Lower lobe of right lung (tissue), 2 donors: Measurements from ENCODE around the gene TSPAN12. TPM values are rescaled to one million over a fixed set of nuclear protein-coding genes. Genes with fewer than 3 reads are reported as not detected.
"Not testable (repeated sequence)": the region's sequence is repeated elsewhere in the genome, so short reads cannot be mapped to it uniquely, and the experiment has no call there.

ENCODE experiments used
- ATAC-seq, 2 donors: fragments of 200-7000 bp; cut with Tn5 transposase; one replicate each; pipeline ENCODE4 v1.9.1; 2020 to 2022; ENCODE audit warnings: mild to moderate bottlenecking in 2 of 2, moderate library complexity in 2 of 2
- DNase-seq: peaks from one replicate; pipeline ENCODE4 v3.0.0-alpha.2; 2020
- H3K27ac ChIP-seq: fragments of 200-600 bp; one replicate; pipeline ENCODE4 v1.8.0; 2022
- H3K27me3 ChIP-seq: fragments of 200-600 bp; one replicate; pipeline ENCODE4 v1.8.0; 2022; ENCODE audit warnings: low read depth
- H3K36me3 ChIP-seq: fragments of 200-600 bp; one replicate; pipeline ENCODE4 v1.8.0; 2022; ENCODE audit warnings: mild to moderate bottlenecking
- H3K4me1 ChIP-seq: fragments of 200-600 bp; one replicate; pipeline ENCODE4 v1.8.0; 2022
- H3K4me3 ChIP-seq: fragments of 200-600 bp; one replicate; pipeline ENCODE4 v1.8.0; 2022; ENCODE audit warnings: mild to moderate bottlenecking
- H3K9me3 ChIP-seq: fragments of 200-600 bp; one replicate; pipeline ENCODE4 v1.8.0; 2022
- CTCF ChIP-seq: fragments of 200-600 bp; IDR thresholded peaks from one replicate; pipeline ENCODE4 v1.8.0; 2022; ENCODE audit warnings: antibody characterized with exemption, mild to moderate bottlenecking
- intact Hi-C: fragments of 100-400 bp; cut with DNase I; formaldehyde crosslinking; loops from one replicate; pipeline ENCODE4 v1.11.0; 2022
- long read RNA-seq: library from polyadenylated mRNA; unstranded; transcript quantifications from one replicate; pipeline ENCODE4 v2.0.0, GENCODE V29; 2021
- total RNA-seq: library from RNA; stranded (reverse); fragmentation: NEBNext Ultra II Directional; extraction: Animal tissue kit (Norgen Biotek cat#: 25700); gene quantifications from one replicate; pipeline ENCODE4 v1.2.1, GENCODE V29; 2021
- donor health status: DM: no; HTN: yes; CAD: no; lungs with severe emphysema.

The TSPAN12 gene
- 43.6 TPM for total RNA-seq
- long read RNA-seq, transcript TSPAN12-201 (8 exons, 2,798 nt) = major isoform, 82 of 104 reads
- long read RNA-seq, partial matches to known transcripts = 5 of 104 reads
- long read RNA-seq, other reads (novel, unspliced or antisense) = 14 of 104 reads

- peak within 1 kb of the TSS; percentile 70 for H3K4me3 ChIP-seq
- no peaks in the 10 kb centered on the region for H3K36me3 ChIP-seq
- H3K9me3 ChIP-seq = no peaks in the 10 kb centered on the region
- H3K27ac ChIP-seq = peak within 1 kb of the TSS; percentile 87
- TF ChIP-seq CTCF = peak; percentile 81
- ATAC-seq (peak; percentile 97), DNase-seq (peak; percentile 90)
- H3K4me1 ChIP-seq = peaks cover 18% of the 10 kb centered on the region
- intact Hi-C loops = no loop called here
- H3K27me3 ChIP-seq = no peaks in the 10 kb centered on the region
These were observed at the start of gene TSPAN12 for GRCh38 chr7:120857588-120858573. Gene TSPAN12, minus strand, starts transcription at chr7:120858144. Its CDS starts 1,381 bp downstream, at chr7:120856763.

GRCh38 chr7:120898715-120899499, 41.0 kb upstream of the TSPAN12 start:
- no peak overlapping the region for H3K27ac ChIP-seq
- H3K4me1 ChIP-seq = no peaks in the 10 kb centered on the region
- no peaks in the 10 kb centered on the region for H3K27me3 ChIP-seq
- H3K9me3 ChIP-seq = no peaks in the 10 kb centered on the region
- H3K4me3 ChIP-seq = no peak overlapping the region
- H3K36me3 ChIP-seq = no peaks in the 10 kb centered on the region
- DNase-seq (no peak), ATAC-seq (no peak)
- intact Hi-C loops = no loop called here
- no peak for TF ChIP-seq CTCF

- intact Hi-C loops, H3K36me3 ChIP-seq, H3K4me1 ChIP-seq, H3K27me3 ChIP-seq, H3K27ac ChIP-seq, DNase-seq, H3K9me3 ChIP-seq, H3K4me3 ChIP-seq, ATAC-seq: not testable (repeated sequence)
These were observed 37.3 kb upstream of the TSPAN12 start for GRCh38 chr7:120895253-120895652.

- H3K4me3 ChIP-seq, H3K9me3 ChIP-seq, H3K4me1 ChIP-seq, intact Hi-C loops, DNase-seq, H3K27me3 ChIP-seq, H3K27ac ChIP-seq, ATAC-seq, H3K36me3 ChIP-seq: not testable (repeated sequence)
These were observed 27.7 kb upstream of the TSPAN12 start for GRCh38 chr7:120885602-120886001.

GRCh38 chr7:120877701-120878100, 19.8 kb upstream of the TSPAN12 start:
- H3K4me3 ChIP-seq = no peak overlapping the region
- no peak overlapping the region for H3K27ac ChIP-seq
- H3K27me3 ChIP-seq = no peaks in the 10 kb centered on the region
- H3K9me3 ChIP-seq = no peaks in the 10 kb centered on the region
- no peak for TF ChIP-seq CTCF
- intact Hi-C loops = no loop called here
- H3K4me1 ChIP-seq = no peaks in the 10 kb centered on the region
- DNase-seq (no peak), ATAC-seq (no peak)
- no peaks in the 10 kb centered on the region for H3K36me3 ChIP-seq

GRCh38 chr7:120876922-120877321, 19.0 kb upstream of the TSPAN12 start:
- Histone ChIP-seq H3K27me3 (no peaks in the 10 kb centered on the region), H3K36me3 (no peaks in the 10 kb centered on the region), H3K27ac (no peak overlapping the region), H3K4me3 (no peak overlapping the region), H3K4me1 (no peaks in the 10 kb centered on the region), H3K9me3 (no peaks in the 10 kb centered on the region)
- ATAC-seq (peak in 1 of 2 donors; percentile 86), DNase-seq (no peak)
- TF ChIP-seq CTCF = no peak
- intact Hi-C loops = no loop called here
